Stimulated activated CD8-positive, alpha-beta memory T cell treated with anti-CD3 and anti-CD28 coated beads, Interleukin-7, amount 100 ng/mL, for 48 hours (primary cell): ENCODE measurements around the gene DAP.
"Not testable (repeated sequence)": the region's sequence is repeated elsewhere in the genome, so short reads cannot be mapped to it uniquely, and the experiment has no call there.

Experiments
- DNase-seq, 2 donors: peaks; one replicate each; pipeline ENCODE4 v3.0.0-alpha.2; 2020; ENCODE audit warnings: low read depth in 1 of 2; ENCODE audit errors: extremely low read depth in 1 of 2

The DAP gene

DNA sequence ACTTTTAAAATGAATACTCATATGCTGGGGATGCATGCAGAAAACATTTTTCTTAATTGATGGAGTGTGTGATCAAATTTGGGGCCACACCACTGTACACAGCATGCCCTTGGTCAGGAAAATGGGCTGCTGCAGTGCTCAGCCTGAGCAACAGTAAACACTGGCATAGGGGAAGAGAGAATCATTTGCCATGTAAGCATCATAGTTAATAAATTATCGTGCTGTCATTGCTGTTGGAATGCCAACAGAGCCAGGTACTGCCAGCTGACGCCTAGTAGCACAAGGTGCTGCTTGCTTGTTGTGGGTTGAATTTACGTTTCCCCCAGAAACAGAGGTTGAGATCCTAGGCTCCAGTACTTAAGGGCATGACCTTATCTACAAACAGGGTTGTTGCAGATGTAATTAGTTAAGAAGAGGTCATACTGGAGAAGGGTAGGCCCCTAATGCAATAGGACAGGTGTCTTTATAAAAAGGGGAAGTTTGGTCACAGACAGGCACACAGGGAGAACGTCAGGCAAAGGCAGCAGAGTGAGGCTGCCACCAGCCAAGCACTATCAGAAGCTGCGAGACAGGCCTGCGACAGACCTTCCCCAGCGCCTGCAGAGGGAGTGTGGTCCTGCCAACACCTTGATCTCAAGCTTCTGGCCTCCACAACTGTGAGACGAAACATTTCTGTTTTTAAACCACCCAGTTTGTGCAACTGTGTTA lies 25.3 kb downstream of the DAP start:
- DNase-seq = no peak

DNA sequence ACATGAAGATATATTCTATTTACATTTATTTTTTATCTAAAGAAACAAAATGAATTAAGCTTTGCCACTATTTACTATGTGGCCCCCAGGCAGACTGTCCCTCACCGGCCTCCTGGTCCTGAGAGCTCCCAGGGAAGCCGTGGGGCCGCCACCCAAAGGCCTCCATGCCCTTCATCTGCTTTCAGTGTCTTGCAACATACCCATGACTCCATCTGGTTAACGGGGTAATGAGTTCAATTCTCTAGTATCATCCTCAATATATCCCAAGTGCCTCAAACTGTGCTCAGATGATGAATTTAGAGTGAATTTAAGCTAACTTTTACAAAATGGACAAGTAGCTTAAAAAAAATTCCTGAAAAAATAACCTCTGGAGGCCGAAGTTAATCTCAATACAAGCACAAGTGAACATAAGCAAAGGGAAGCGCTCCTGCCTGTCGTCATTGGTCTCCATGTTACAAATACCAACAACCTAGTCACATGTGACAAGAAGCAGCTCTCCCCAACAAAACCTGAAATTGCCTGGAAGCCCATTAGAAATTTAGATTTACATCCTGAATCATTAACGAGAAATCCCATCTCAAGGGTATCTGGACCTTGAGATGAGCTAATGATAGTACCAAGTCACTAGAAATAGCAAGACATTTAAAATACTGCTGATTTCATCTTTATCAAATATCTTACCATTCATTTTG lies 26.1 kb downstream of the DAP start:
- no peak for DNase-seq

DNA sequence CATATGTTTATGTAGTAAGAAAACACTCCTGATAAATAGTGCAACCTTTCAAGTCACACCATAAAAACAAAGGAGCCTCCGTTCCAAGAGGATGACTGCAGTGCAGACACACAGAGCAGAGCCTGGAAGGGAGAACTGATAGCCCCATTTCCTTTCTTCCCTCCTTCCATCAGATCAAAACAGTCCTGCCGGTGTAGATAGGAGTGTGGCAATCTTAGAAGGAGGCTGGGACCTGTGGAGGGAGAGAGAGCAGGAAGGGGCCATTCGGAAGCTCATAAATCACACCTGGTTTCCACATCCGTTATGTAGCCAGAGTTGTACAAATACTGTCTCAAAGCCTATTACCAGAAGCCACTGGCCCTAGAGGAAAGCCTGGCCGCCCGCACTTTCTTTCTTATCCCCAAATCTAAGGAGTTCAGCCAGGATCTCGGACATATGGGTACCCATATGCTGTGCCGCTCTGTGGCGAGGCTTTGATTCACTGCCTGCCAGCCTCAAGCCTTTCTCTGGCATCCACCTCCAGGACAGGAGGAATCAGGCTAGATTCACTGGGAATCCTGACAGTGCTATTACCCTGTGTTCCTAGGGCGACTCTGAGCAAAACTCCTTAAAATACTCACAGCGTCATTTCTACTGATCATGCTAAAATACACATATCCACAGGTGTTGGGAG lies 26.9 kb downstream of the DAP start:
- no peak for DNase-seq

DNA sequence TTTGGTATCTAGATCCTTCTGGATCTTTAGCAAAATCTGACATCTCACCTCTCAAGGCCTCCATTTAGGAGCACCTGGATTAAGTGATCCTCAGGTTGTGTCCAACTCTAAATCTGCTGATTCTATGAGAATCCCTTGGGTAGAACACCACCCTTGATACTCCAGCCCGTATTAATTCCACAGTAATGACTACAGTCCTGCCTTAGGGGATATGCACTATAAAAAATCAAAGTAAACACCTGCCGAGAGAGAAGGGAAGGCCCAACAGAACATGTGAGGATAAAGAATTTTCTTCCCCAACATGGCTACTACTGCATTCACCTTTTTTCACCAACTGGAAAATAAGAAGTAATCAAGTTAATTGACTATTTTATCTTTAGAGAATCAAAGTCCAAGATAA lies 27.6 kb downstream of the DAP start:
- DNase-seq = no peak

DNA sequence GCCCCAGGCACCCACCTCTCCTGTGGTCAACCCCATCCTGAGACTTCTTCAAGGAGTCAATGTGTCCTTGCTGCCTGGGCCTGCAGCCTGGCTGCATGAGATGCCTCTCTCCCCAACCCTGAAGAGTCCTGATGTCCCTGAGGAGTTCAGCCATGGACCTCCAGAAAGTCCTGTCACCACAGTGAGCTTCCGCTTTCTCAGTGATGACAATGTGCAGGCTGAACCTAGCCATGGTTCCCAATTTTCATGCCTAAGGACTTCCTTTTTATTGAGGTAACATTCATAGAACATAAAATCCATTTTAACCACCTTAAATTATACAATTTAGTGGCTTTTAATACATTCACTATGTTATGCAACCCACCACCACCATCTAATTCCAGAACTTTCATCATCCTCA lies 29.1 kb downstream of the DAP start:
- no peak for DNase-seq

DNA sequence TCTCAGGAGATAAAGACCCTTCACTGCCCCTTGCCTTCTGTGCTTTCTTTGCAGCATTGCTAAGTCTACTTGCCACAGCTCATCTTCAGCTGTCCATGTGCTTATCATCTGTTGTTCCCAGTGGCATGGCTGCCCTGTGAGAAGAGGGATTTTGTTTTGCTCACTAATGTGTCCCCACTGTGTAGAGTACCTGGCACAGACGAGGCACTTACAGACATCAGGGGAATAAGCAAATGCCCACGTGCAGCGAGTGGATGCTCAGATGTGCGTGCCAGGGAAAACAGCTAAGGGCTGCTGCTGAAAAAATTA lies 31.0 kb downstream of the DAP start:
- DNase-seq = no peak

DNA sequence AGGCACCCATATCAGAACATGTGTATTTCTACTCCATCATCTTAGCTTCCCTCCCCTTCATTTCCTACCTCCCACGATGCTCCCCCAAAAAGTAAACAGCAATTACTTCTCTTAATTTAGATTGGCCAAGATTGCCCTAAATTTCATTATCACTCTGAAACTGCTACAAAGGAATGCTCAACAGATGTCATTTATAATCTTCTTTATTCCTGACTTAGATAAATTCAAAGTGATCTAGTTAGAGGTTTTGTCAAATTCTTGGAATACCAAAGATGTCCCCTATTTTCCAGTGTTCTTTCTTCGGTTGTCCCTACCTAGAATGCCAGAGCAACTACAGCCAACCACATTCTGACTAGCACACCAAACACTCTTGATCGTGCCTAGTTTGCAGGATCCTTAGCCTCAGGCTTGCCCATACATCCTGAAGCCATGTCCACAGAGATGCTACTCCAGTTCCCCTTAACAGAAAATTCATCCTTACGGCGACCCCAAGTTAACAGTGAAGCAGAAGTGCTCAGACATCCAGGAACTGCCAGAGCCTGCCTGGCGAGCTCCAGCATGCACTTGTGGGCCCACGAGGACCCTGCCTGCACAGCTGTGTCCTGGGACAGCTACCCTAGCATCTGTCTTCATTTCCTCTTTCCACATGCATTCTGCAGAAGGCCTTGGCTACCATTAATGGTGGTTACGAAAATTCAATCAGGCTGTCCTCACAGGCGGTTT lies 31.6 kb downstream of the DAP start:
- no peak for DNase-seq

DNA sequence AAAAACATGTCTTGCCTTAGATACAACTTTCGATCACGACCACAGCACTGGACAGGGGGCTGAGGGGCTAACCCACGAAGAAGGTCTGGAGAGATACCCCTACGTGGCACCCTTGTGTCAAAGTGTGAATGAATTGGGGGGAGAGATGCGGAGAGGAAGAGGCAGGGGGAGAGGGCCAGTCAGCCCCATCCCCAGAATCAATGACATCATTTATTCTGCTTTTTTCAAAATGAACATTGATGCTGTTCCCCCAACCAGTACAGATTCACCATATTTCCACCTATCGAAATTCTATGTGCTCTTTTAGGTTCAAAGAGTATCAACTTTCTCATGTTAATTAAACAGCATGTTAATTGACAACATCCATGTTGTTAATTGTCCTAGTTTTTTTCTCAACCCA lies 32.4 kb downstream of the DAP start:
- DNase-seq = no peak

DNA sequence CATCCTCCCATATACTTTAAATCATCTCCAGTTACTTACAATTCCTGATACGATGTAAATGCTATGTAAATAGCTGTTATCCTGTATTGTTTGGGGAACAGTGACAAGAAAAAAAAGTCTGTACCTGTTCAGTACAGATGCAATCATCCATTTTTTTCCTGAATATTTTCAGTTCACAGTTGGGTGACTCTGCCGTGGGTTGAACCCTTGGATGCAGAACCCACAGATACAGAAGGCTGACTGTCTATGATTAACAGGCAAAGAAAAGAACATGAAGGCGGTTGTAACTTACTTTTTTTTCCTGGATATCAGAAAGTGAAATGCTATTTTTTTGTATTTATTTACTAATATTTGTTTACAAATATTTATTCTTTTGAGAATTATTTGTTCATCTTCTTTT lies 33.2 kb downstream of the DAP start:
- no peak for DNase-seq

DNA sequence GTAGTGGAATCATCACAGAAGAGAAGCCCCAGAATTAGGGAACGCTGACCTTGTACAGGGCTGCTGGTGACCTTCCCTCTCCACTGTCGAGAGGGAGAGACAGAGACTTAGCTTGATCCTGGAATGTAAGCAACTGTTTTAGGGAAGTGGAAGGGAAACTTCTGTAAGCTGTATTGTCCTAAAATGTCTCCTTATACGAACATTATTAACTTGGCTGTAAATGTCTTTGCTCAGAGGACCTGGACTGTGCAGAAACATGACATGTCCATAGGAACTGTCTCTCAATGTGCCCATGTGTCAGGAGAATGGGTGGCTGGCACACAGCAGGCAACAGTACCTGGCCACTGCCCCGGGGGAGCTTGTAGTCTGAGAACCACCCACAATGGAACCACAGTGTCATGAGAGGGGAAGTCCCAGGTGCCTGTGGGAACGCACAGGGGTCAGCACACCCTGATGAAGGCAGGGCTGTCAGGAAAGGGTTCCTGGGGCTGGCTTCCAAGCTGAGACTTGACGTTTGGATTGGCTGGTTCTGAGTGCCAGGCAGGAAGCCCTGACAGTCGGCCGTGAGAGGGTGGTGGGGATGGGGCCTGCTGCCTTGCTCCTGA lies 34.0 kb downstream of the DAP start:
- peak in 1 of 2 donors; percentile 21 for DNase-seq

DNA sequence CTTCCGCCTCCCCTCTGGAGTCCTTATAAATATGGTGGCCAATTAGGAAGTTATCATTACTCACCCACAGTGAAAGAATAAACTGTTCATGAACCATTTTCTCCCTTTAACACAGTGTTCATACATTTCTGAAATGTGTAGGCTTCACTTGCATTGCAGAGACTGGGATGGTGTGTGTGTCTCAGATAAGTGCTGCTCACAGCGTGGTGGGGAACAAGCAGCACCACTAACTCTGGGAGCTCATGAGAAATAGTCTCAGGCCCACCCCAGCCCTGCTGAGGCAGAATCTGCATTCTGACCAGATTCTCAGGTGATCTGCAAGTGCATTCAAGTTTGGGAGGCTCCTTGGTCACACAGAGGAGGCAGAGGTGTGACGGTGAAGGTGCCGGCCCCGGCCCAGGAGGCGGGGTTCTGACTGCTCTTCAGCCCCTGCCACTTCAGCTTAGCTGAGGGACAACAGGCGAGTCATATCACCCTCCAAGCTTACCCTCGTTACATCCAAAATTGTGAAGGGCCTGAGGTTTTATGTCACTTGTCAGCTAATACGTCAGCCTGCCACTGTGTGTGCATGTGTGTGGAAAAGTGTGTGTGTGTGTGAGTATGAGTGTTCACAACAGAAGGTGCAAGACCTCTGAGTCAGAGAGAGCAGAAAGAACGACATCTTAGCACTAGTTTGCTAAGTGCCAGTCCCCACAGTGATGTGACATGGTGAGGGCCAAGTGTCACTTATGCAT lies 34.7 kb downstream of the DAP start:
- DNase-seq = no peak

DNA sequence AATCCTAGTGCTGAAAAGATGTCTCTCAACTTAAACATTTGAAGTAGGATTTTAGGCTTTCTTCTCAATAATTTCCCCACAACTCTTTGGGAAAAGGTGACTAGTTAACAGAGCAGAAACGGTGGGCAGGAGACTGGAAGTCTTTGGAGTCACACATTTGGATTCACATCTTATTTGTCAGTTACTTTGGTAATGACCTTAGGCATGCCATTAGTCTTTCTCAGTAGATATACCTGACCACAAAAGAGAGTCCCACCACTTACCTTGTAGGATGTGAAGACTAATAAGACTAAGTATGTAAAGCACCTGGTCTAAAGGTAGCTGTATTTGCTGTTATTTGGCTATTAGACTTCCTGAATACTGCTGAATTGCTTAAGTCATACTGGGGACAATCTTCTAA lies 35.4 kb downstream of the DAP start:
- DNase-seq = no peak

DNA sequence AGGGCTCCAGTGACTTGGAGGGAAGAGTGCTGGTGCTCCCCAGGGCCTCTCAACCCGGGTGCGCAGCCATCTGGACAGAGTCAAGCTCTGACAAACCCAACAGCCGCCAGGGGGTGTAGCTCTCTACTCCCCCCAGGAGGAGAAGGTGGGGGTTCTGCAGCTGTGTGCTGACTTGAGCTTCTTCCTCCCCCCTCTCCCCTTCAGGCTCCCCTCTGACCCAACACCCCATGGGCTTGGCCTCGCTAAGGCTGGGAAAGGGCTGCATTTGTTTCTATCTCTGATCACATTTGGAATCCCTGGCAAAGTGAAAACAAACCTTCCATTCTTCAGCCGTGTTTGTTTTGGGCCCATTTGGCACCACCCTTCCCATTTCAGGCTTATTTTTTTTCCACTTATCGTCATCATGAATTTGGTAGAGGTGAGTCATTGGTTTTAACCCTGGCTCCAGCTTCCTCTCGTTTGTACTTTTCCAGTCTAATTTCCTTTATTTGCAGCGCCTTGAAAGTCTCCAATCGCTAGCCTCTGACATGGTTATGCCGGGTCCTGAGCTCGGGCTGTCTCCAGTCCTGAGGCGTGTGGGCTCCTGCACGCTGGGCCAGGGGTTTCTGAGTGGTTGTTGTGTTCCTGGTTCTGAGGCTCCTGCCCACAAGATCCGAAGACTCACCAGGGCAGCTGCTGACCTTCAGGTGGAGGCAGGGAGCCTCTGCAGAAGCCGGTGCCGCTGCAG lies 36.1 kb downstream of the DAP start:
- no peak for DNase-seq

DNA sequence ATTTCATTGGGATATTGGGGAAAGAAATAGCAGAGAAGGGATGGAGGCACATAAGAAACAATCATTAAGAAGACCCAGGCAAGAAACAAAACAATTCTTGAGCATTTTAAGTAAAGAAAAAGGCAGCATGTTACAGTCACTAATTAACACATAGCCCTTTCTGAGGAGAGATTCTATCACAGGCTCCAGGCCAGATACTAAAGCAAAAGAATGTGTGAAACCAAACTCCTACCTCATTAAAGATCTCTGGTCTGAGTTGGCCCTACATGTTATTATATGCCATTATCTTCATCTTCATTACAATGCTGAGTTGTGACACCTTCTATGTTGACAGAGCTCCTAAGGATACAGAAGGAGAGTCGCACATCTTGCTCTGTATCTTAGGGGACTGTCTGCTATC lies 37.5 kb downstream of the DAP start:
- no peak for DNase-seq

DNA sequence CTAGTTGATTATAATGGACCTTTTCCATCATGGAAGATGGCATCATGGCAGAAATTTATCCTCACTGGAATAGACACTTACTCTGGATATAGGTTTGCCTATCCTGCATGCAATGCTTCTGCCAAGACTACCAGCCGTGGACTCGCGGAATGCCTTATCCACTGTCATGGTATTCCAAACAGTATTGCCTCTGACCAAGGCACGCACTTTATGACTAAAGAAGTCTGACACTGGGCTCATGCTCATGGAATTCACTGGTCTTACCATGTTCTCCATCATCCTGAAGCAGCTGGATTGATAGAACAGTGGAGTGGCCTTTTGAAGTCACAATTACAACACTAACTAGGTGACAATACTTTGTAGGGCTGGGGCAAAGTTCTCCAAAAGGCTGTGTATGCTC lies 40.3 kb downstream of the DAP start:
- DNase-seq = not testable (repeated sequence)

DNA sequence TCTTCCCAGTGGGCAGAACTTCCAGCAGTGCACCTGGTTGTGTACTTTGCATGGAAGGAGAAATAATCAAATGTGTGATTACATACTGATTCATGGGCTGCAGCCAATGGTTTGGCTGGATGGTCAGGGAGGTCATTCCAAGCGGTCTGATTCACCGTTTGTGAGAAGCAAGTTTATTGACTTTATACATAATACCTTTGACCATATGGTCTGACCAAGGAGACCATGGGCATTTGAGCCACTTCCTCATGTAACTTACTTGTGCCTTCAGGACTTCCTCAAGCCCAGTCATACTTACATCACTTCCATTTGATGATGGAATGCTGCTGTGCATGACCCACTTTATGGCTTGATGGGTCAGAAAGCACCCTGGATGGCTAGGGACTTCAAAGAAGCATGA lies 41.1 kb downstream of the DAP start:
- DNase-seq = no peak

DNA sequence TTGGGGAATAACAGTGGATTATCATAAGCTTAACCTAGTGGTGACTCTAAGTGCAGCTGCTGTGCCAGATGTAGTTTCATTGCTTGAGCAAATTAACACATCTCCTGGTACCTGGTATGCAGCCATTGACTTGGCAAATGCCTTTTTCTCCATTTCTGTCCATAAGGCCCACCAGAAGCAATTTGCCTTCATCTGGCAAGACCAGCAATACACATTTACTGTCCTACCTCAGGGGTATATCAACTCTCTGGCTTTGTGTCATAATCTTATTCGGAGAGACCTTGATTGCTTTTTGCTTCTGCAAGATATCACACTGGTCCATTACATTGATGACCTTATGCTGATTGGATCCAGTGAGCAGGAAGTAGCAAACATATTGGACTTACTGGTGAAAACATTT lies 42.4 kb downstream of the DAP start:
- DNase-seq = not testable (repeated sequence)

DNA sequence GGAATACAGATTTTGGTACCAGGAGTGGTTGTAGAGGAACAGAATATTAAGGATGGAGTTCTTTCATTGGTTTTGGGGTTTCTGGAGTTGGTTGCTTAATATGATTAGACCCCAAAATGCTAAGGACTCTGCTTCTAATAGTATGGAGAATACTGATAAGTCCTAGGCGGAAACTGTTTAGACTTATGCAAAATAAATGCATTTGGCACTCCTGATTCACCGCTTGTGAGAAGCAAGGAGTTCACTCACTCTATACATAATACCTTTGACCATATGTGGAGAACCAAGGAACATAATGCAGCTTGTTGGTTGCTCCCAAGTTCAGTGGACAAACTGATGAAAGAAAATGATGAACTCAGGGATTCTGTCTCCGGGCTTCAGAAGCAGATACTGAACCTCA lies 44.2 kb downstream of the DAP start:
- not testable (repeated sequence) for DNase-seq

DNA sequence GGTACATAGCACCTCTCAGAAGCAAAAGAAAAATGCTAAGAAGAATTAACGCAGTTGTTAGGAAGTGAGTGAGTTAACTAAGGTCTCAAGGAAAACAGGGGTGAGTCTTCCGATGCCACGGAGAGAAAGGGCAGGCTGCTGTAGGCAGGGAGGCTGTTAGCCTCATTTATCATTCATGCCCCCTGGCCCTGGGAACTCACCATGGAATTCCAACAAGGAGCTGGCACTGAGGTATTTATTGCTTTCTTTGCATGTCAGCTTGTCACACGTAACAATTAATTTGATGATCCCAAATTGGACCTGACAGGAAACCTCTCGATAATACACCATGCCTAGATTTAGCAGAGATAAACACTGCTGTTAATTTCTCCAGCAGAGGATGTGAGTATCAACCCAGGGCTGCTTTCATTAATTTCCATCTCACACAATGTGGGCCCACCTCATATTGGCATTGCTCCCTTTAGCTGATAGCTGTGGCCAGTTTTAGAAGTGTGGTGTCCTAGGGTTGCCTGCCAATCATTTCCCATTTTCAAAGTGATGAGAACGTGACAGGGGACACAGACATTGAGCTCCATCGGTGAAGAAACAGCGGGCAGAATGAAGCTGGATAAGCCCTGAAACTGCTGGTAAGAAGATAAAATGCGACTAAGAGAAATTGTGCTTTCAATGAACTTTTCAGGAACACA lies 45.3 kb downstream of the DAP start:
- no peak for DNase-seq
